ENCODE results near the gene SLC34A1.

GRCh38 chr5:177440990-177441780 is 57.0 kb downstream of the SLC34A1 start:
- TF ChIP-seq CTCF (IDR thresholded peaks at IDR 0.05) (no peak), EP300 (IDR thresholded peaks at IDR 0.05) (no peak)

Measured in upper lobe of left lung (tissue), 4 donors.